Right renal cortex interstitium (tissue), 3 donors: ENCODE results near the gene TASP1. TPM values are rescaled to one million over a fixed set of nuclear protein-coding genes. Genes with fewer than 3 reads are reported as not detected.
A peak's percentile ranks its signal among the peaks of the same experiment; 100 is the strongest.
"Not testable (repeated sequence)": the region's sequence is repeated elsewhere in the genome, so short reads cannot be mapped to it uniquely, and the experiment has no call there.

Experiments
- DNase-seq, 3 donors: peaks; one replicate each; pipeline ENCODE4 v3.0.0-alpha.2; 2013; ENCODE audit warnings: low read depth in 3 of 3, low spot score in 2 of 3
- polyA plus RNA-seq, 3 donors: library from polyadenylated mRNA; unstranded; fragments of 120-200 nt; gene quantifications; one replicate each; pipeline ENCODE4 v1.2.1, GENCODE V29; 2013; ENCODE audit not compliant: insufficient read length in 3 of 3

The TASP1 gene
- polyA plus RNA-seq, 3 donors: 13.0 to 17.0 (median 13.8) TPM

- DNase-seq: no peak
These were observed 127.8 kb downstream of the TASP1 start for GRCh38 chr20:13510837-13511488.

- no peak for DNase-seq
These were observed 131.1 kb downstream of the TASP1 start for GRCh38 chr20:13507646-13508045.

- DNase-seq: no peak
These were observed 137.2 kb downstream of the TASP1 start for GRCh38 chr20:13501500-13501899.

- DNase-seq: no peak
These were observed 144.7 kb downstream of the TASP1 start for GRCh38 chr20:13494019-13494418.

- DNase-seq: no peak
These were observed 145.6 kb downstream of the TASP1 start for GRCh38 chr20:13493143-13493542.

GRCh38 chr20:13492001-13492481, 146.7 kb downstream of the TASP1 start:
- DNase-seq: peak in 1 of 3 donors; percentile 26

GRCh38 chr20:13487202-13487601, 151.5 kb downstream of the TASP1 start:
- no peak for DNase-seq

GRCh38 chr20:13486694-13487093, 152.0 kb downstream of the TASP1 start:
- no peak for DNase-seq

- no peak for DNase-seq
These were observed 153.2 kb downstream of the TASP1 start for GRCh38 chr20:13485576-13485975.

- not testable (repeated sequence) for DNase-seq
These were observed 153.7 kb downstream of the TASP1 start for GRCh38 chr20:13485019-13485418.

- DNase-seq: not testable (repeated sequence)
These were observed 155.3 kb downstream of the TASP1 start for GRCh38 chr20:13483472-13483871.

GRCh38 chr20:13478366-13478765, 160.4 kb downstream of the TASP1 start:
- DNase-seq: no peak

- DNase-seq: no peak
These were observed 164.3 kb downstream of the TASP1 start for GRCh38 chr20:13474467-13474866.

- DNase-seq: no peak
These were observed 169.5 kb downstream of the TASP1 start for GRCh38 chr20:13469262-13469661.

GRCh38 chr20:13468166-13468565, 170.6 kb downstream of the TASP1 start:
- no peak for DNase-seq

GRCh38 chr20:13464702-13465101, 174.0 kb downstream of the TASP1 start:
- DNase-seq: no peak

GRCh38 chr20:13461849-13462458, 176.8 kb downstream of the TASP1 start:
- DNase-seq: no peak

- no peak for DNase-seq
These were observed 179.8 kb downstream of the TASP1 start for GRCh38 chr20:13458860-13459451.

GRCh38 chr20:13457487-13457886, 181.2 kb downstream of the TASP1 start:
- no peak for DNase-seq

GRCh38 chr20:13455713-13456112, 183.0 kb downstream of the TASP1 start:
- DNase-seq: no peak

GRCh38 chr20:13453367-13453766, 185.4 kb downstream of the TASP1 start:
- DNase-seq: no peak
